Liver (tissue), 9 donors: Measurements from ENCODE around the gene TET2. TPM values are rescaled to one million over a fixed set of nuclear protein-coding genes. Genes with fewer than 3 reads are reported as not detected.

ENCODE experiments used
- DNase-seq: peaks from one replicate; pipeline ENCODE4 v3.0.0-alpha.2; 2017; ENCODE audit warnings: low spot score
- H3K27ac ChIP-seq, 2 donors: one replicate each; pipeline ENCODE4 v1.7.0; 2013; ENCODE audit warnings: inconsistent platforms in 2 of 2, low read length in 2 of 2, control low read depth in 1 of 2, low read depth in 1 of 2, mild to moderate bottlenecking in 1 of 2
- H3K27me3 ChIP-seq, 4 donors: one replicate each; pipeline versions ENCODE4 v1.6.1 to v1.7.0; 2013; ENCODE audit warnings: low read length in 3 of 4, inconsistent platforms in 1 of 4, mild to moderate bottlenecking in 1 of 4, moderate library complexity in 1 of 4; ENCODE audit not compliant: control insufficient read depth in 4 of 4, insufficient read depth in 4 of 4
- H3K36me3 ChIP-seq, 4 donors: one replicate each; pipeline versions ENCODE4 v1.6.1 to v1.7.0; 2013; ENCODE audit warnings: low read length in 3 of 4, mild to moderate bottlenecking in 3 of 4, low read depth in 1 of 4, moderate library complexity in 1 of 4; ENCODE audit not compliant: control insufficient read depth in 4 of 4, insufficient read depth in 3 of 4
- H3K4me1 ChIP-seq, 4 donors: one replicate each; pipeline versions ENCODE4 v1.6.1 to v1.7.0; 2013; ENCODE audit warnings: low read length in 3 of 4, mild to moderate bottlenecking in 3 of 4, moderate library complexity in 1 of 4; ENCODE audit not compliant: control insufficient read depth in 4 of 4, insufficient read depth in 4 of 4
- H3K4me3 ChIP-seq, 3 donors: one replicate each; pipeline versions ENCODE4 v1.6.1 to v1.7.0; 2013; ENCODE audit warnings: low read length in 3 of 3, control low read depth in 1 of 3, low read depth in 1 of 3, mild to moderate bottlenecking in 1 of 3
- H3K9ac ChIP-seq, 2 donors: one replicate each; pipeline ENCODE4 v1.7.0; 2013; ENCODE audit warnings: low read length in 2 of 2, mild to moderate bottlenecking in 2 of 2, moderate library complexity in 2 of 2, control low read depth in 1 of 2, low read depth in 1 of 2
- H3K9me3 ChIP-seq, 4 donors: one replicate each; pipeline versions ENCODE4 v1.6.1 to v1.7.0; 2013; ENCODE audit warnings: low read length in 3 of 4; ENCODE audit not compliant: control insufficient read depth in 4 of 4
- CTCF ChIP-seq: fragments of 150-350 bp; IDR thresholded peaks from 2 replicates; pipeline ENCODE4 v1.5.1; 2017; ENCODE audit warnings: improper control_type of control experiment, low read depth, low read length; ENCODE audit not compliant: missing input control
- FOXA1 ChIP-seq: IDR thresholded peaks from 2 replicates; pipeline ENCODE4 v1.6.1; 2016; ENCODE audit warnings: antibody characterized with exemption
- FOXA2 ChIP-seq: IDR thresholded peaks from 2 replicates; pipeline ENCODE4 v1.6.1; 2016; ENCODE audit warnings: antibody characterized with exemption
- GABPA ChIP-seq, 2 donors: IDR thresholded peaks in 1 of 2; conservative IDR thresholded peaks in 1 of 2; 2 replicates each; pipeline ENCODE4 v1.6.1; 2016; ENCODE audit warnings: antibody characterized with exemption in 2 of 2, mild to moderate bottlenecking in 1 of 2, moderate library complexity in 1 of 2
- HNF4A ChIP-seq, 2 donors: conservative IDR thresholded peaks; 2 replicates each; pipeline ENCODE4 v1.6.1; 2016; ENCODE audit warnings: antibody characterized with exemption in 2 of 2, mild to moderate bottlenecking in 2 of 2
- HNF4G ChIP-seq: IDR thresholded peaks from 2 replicates; pipeline ENCODE4 v1.6.1; 2016; ENCODE audit warnings: antibody characterized with exemption
- JUND ChIP-seq, 2 donors: IDR thresholded peaks; 2 replicates each; pipeline ENCODE4 v1.6.1; 2016; ENCODE audit warnings: antibody characterized with exemption in 2 of 2
- MAX ChIP-seq: IDR thresholded peaks from 2 replicates; pipeline ENCODE4 v1.6.1; 2016; ENCODE audit warnings: antibody characterized with exemption
- NR2F2 ChIP-seq: IDR thresholded peaks from 2 replicates; pipeline ENCODE4 v1.6.1; 2016; ENCODE audit warnings: antibody characterized with exemption
- RAD21 ChIP-seq, 2 donors: IDR thresholded peaks; 2 replicates each; pipeline ENCODE4 v1.6.1; 2016; ENCODE audit warnings: antibody characterized with exemption in 2 of 2, mild to moderate bottlenecking in 2 of 2
- REST ChIP-seq: IDR thresholded peaks from 2 replicates; pipeline ENCODE4 v1.6.1; 2016; ENCODE audit warnings: antibody characterized with exemption, mild to moderate bottlenecking
- RXRA ChIP-seq, 2 donors: IDR thresholded peaks; 2 replicates each; pipeline ENCODE4 v1.6.1; 2017 to 2018; ENCODE audit warnings: antibody characterized with exemption in 2 of 2, mild to moderate bottlenecking in 1 of 2
- TAF1 ChIP-seq: conservative IDR thresholded peaks from 2 replicates; pipeline ENCODE4 v1.6.1; 2016; ENCODE audit warnings: antibody characterized with exemption, mild to moderate bottlenecking
- YY1 ChIP-seq: IDR thresholded peaks from 2 replicates; pipeline ENCODE4 v1.6.1; 2016; ENCODE audit warnings: antibody characterized with exemption, mild to moderate bottlenecking
- ZBTB33 ChIP-seq: IDR thresholded peaks from 2 replicates; pipeline ENCODE4 v1.6.1; 2016; ENCODE audit warnings: antibody characterized with exemption
- WGBS: extraction: QIAGEN DNeasy Blood & Tissue Kit; methylation state at CpG from one replicate; pipeline ENCODE4 v1.1.7; 2013; 5-methylcytosine and 5-hydroxymethylcytosine counted together
- polyA plus RNA-seq, 2 donors: library from polyadenylated mRNA; stranded (reverse) in 1 of 2; unstranded in 1 of 2; fragments of 200-250 nt in 1 of 2; fragments of >200 nt in 1 of 2; fragmentation: Nextera tagmentation in 1 of 2; extraction: Ambion mirVana in 1 of 2; gene quantifications; one replicate each; pipeline versions ENCODE4 v1.2.1 to v1.2.3, GENCODE V29; 2013 to 2015
- total RNA-seq, 2 donors: library from RNA; depleted of rRNA; stranded (reverse); fragments of >200 nt; gene quantifications; one replicate each; pipeline ENCODE4 v1.2.3, GENCODE V29; 2014
- donor health status: healthy.
- donor health status: healthy.
- donor health status: healthy.
- donor health status: healthy.
- donor health status: healthy.

Gene TET2
- total and polyA plus RNA-seq, 4 donors, result 0.88 to 8.4 (median 5.5) TPM

- no peak for TF ChIP-seq MAX
- TF ChIP-seq GABPA (IDR thresholded peaks at IDR 0.05 in 1 of 2, conservative IDR thresholded peaks at IDR 0.05 in 1 of 2), result no peak
- TF ChIP-seq RAD21 (IDR thresholded peaks at IDR 0.05), result no peak
- no peak for TF ChIP-seq ZBTB33
- TF ChIP-seq FOXA2, result no peak
- TF ChIP-seq YY1, result no peak
These were observed 159.6 kb downstream of the TET2 start (continued) for GRCh38 chr4:105306158-105306781.

- Histone ChIP-seq H3K27ac (no peak overlapping the region), H3K4me3 (no peak overlapping the region), H3K4me1 (no peaks in the 10 kb centered on the region), H3K36me3 (no peaks in the 10 kb centered on the region), H3K9me3 (peaks cover 0 to 4% (median under 1%) of the 10 kb centered on the region in 4 donors), H3K9ac (no peak overlapping the region), H3K27me3 (no peaks in the 10 kb centered on the region)
- 85% methylated on average over 3 of the region's 3 CpGs for WGBS
- no peak for DNase-seq
- TF ChIP-seq NR2F2 (no peak), TAF1 (no peak), HNF4A (conservative IDR thresholded peaks at IDR 0.05) (no peak), HNF4G (no peak), JUND (IDR thresholded peaks at IDR 0.05) (no peak), ZBTB33 (no peak), FOXA1 (no peak), RAD21 (IDR thresholded peaks at IDR 0.05) (no peak), RXRA (IDR thresholded peaks at IDR 0.05) (no peak), GABPA (IDR thresholded peaks at IDR 0.05 in 1 of 2, conservative IDR thresholded peaks at IDR 0.05 in 1 of 2) (no peak), YY1 (no peak), REST (no peak), CTCF (no peak), MAX (no peak)
These were observed 160.1 kb downstream of the TET2 start for GRCh38 chr4:105306820-105307219.
